AG10803 (cell line): ENCODE data around the gene FRMD7.
"Not testable (repeated sequence)": the region's sequence is repeated elsewhere in the genome, so short reads cannot be mapped to it uniquely, and the experiment has no call there.

ENCODE experiments used
- DNase-seq: peaks from one replicate; pipeline ENCODE4 v3.0.0; 2010; ENCODE audit warnings: low read depth
- H3K4me3 ChIP-seq: 2 replicates; pipeline ENCODE4 v1.5.1; 2011; ENCODE audit warnings: mild to moderate bottlenecking, low read length, control low read depth
- TF ChIP-seq, protein P1 (sequence below): conservative IDR thresholded peaks from 2 replicates; pipeline ENCODE4 v1.5.1; 2011; ENCODE audit warnings: mild to moderate bottlenecking, low read length, control low read depth, inconsistent platforms

The FRMD7 gene, protein sequence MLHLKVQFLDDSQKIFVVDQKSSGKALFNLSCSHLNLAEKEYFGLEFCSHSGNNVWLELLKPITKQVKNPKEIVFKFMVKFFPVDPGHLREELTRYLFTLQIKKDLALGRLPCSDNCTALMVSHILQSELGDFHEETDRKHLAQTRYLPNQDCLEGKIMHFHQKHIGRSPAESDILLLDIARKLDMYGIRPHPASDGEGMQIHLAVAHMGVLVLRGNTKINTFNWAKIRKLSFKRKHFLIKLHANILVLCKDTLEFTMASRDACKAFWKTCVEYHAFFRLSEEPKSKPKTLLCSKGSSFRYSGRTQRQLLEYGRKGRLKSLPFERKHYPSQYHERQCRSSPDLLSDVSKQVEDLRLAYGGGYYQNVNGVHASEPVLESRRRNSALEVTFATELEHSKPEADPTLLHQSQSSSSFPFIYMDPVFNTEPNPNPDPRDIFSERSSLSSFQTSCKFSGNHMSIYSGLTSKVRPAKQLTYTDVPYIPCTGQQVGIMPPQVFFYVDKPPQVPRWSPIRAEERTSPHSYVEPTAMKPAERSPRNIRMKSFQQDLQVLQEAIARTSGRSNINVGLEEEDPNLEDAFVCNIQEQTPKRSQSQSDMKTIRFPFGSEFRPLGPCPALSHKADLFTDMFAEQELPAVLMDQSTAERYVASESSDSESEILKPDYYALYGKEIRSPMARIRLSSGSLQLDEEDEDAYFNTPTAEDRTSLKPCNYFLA

DNA sequence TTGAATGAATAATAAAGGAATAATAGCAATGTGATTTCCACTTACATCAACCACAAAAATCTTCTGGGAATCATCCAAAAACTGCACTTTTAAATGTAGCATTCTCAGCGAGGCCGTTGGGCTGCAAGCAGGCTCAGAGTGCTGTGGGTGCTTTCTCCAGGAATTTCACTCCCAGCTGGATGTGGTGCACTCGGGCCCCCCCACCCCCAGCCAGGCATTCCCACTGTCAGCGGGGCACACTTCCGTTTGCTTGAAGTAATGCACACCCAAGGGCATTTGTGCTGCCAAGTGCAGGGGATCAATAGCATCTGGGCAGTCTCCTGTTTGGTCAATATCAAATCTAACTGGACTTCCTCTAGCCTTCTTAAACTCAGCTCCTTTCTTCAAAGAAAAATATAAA, at the start of gene FRMD7:
Gene FRMD7 (minus strand): TSS at position 278 of the 400 bp plus-strand sequence. CDS start 176 bp downstream, at position 102.
- peak; percentile 4 for DNase-seq
- no peak within 1 kb of the TSS for H3K4me3 ChIP-seq
- TF ChIP-seq, protein P1, sequence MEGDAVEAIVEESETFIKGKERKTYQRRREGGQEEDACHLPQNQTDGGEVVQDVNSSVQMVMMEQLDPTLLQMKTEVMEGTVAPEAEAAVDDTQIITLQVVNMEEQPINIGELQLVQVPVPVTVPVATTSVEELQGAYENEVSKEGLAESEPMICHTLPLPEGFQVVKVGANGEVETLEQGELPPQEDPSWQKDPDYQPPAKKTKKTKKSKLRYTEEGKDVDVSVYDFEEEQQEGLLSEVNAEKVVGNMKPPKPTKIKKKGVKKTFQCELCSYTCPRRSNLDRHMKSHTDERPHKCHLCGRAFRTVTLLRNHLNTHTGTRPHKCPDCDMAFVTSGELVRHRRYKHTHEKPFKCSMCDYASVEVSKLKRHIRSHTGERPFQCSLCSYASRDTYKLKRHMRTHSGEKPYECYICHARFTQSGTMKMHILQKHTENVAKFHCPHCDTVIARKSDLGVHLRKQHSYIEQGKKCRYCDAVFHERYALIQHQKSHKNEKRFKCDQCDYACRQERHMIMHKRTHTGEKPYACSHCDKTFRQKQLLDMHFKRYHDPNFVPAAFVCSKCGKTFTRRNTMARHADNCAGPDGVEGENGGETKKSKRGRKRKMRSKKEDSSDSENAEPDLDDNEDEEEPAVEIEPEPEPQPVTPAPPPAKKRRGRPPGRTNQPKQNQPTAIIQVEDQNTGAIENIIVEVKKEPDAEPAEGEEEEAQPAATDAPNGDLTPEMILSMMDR, result no peak

DNA sequence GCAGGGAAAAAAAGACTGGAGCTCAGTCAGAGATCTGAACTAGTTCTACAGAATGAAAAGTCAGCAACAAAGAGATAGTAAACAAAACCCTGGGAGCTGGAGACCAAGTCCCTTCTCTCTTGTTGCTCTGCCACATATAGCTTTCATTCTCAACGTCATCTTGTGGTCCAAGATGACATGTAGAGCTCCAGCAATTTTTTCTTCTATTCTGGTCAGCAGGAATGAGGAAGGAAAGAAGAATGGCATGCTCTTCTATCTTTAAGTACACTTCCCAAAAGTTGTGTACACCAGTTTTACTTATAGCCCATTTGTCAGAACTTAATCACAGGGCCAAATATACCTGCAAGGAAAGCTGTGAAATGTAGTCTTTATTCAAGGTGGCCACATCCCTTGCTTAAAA, 45.8 kb upstream of the FRMD7 start:
- no peak overlapping the region for H3K4me3 ChIP-seq
- DNase-seq, result no peak
- TF ChIP-seq, protein P1, result no peak

DNA sequence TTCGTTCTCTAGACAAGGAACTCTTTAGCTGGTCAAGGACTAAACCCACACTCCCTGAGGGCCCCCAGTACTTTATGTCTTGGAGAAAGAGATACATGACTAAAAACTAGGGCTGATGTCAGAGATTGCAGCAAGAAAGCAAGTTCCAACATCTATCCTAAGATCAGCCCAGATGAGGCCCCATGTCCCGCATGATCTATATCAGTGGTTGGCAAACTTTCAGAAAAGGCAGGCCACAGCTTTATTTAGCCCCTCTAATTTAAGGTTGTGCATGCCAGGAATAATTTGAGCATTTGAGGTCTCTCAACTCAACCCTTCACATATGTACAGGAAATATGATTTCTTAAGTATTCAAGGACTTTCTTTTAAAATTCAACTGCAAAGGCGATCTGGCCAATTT, 44.1 kb upstream of the FRMD7 start:
- no peak for DNase-seq
- TF ChIP-seq, protein P1, result no peak
- H3K4me3 ChIP-seq, result no peak overlapping the region

DNA sequence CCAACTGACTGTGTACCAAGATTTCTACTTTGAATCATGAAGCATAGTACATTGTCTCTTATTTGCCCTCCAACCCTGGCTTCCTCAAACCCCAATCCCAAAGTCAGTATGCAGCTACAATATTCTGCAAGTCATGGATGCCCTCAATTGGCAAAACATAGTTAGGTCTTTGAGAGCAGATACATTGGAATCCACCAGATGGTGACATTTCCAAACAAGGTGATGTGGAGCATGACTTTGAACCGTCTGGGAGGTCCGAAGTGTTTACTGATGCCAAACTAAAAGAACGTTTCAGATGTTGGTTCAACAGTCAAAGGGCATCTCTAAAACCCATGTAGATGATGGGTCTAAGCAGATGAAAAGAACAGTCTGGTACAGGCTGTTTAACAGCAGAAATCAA, 43.7 kb upstream of the FRMD7 start:
- no peak overlapping the region for H3K4me3 ChIP-seq
- TF ChIP-seq, protein P1, result no peak
- DNase-seq, result no peak

GRCh38 chrX:132169554-132169953, 41.7 kb upstream of the FRMD7 start:
- TF ChIP-seq, protein P1, result no peak
- no peak overlapping the region for H3K4me3 ChIP-seq
- DNase-seq, result no peak

DNA sequence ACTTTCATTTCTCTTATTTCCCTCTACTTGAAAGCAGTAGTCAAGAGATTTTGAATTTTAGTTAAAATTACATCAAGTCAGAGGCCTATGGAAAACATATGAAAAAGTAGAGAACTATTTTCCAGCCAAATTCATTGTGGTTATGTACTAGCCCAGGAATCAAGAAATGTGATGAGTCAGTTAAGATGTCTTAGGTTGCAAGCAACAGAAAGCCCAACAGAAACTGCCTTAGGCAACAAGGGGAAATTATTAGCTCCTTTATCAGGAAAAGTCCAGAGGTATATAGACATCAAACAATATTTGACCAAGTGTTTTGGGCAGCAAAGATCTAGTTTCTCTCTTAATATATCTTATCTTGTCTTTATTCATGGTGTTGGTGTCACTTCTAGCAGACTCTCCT, 37.8 kb upstream of the FRMD7 start:
- H3K4me3 ChIP-seq, result no peak overlapping the region
- DNase-seq, result no peak
- TF ChIP-seq, protein P1, result no peak

- DNase-seq, result no peak
- TF ChIP-seq, protein P1, result no peak
- no peak overlapping the region for H3K4me3 ChIP-seq
Measured at GRCh38 chrX:132165005-132165404, 37.2 kb upstream of the FRMD7 start.

DNA sequence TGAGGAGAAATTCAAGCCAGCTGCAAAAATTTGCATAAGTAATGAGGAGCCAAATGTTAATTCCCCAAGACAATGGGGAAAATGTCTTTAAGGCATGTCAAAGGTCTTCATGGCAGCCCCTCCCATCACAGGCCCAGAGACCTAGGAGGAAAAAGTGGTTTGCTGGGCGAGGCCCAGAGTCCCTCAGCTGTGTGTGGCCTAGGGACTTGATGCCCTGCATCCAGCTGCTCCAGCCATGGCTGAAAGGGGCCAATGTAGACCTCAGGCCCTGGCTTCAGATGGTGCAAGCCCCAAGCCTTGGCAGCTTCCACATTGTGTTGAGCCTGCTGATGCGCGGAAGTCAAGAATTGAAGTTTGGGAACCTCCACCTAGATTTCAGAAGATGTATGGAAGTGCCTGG, 35.3 kb upstream of the FRMD7 start:
- not testable (repeated sequence) for H3K4me3 ChIP-seq, DNase-seq
